ENCODE measurements around the gene GHITM.
"Not testable (repeated sequence)": the region's sequence is repeated elsewhere in the genome, so short reads cannot be mapped to it uniquely, and the experiment has no call there.

The GHITM gene

DNA sequence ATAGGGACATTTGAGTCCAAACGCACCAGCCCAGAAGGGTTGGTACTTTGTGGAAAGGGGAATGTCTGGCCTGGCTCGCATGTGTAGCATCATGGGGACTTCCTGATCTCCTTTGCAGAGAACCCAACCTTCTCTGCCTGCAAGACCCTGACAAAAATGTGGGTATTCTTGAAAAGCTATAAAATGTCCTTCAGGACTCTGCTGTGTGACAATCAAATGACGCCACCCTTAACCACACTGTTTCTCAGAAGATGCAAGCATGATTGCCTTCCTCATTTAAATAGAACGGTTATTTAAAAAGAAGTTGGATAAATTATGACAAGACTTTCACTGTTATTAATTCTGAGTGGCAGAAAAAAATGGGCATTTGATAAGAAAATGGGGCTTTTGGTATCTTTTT lies 19.2 kb downstream of the GHITM start:
- H3K4me3 Mint-ChIP-seq, result no peak overlapping the region
- DNase-seq (ENCODE audit: low spot score in 2 of 2) (no peak), ATAC-seq (ENCODE audit: low read depth) (no peak)
- peaks cover 7% of the 10 kb centered on the region for H3K36me3 Mint-ChIP-seq
- peaks cover 7% of the 10 kb centered on the region for H3K4me1 Mint-ChIP-seq
- H3K27me3 Mint-ChIP-seq, result peaks cover 1% of the 10 kb centered on the region
- H3K9me3 Mint-ChIP-seq, result no peaks in the 10 kb centered on the region
- H3K27ac Mint-ChIP-seq, result no peak overlapping the region

DNA sequence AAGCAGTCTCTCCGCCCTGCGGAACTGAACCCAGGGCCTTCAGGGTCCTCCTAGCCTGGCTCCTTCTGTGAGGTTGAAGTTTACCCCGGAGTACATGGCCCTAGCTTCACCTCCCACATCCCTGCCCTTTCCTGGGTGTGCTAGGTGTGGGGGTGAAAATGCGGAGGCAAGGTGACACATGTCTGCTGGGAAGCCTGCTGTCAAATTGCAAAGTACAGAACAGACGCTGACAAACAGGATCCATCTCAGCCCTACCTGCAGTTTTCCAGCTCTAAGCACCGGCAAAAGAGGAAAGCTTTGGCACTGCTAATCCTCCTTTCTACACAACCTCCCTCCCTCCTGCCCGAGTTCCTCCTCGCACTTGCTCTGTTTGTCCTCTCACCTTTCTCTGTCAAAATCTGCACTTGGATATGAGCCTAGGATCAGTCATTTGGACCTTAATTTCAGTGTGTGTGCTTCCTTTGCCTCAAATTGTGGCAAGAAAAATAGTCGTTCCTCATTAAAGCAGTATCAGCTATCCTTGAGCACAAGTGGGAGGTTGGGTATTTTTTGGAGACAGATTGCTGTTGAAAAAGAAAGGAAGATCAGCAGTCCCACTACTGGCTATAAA lies 19.9 kb downstream of the GHITM start:
- Mint-ChIP-seq H3K4me1 (peaks cover 7% of the 10 kb centered on the region), H3K27ac (no peak overlapping the region), H3K4me3 (no peak overlapping the region), H3K36me3 (peaks cover 4% of the 10 kb centered on the region), H3K27me3 (peaks cover 1% of the 10 kb centered on the region), H3K9me3 (no peaks in the 10 kb centered on the region)
- ATAC-seq (ENCODE audit: low read depth) (no peak), DNase-seq (ENCODE audit: low spot score in 2 of 2) (no peak)

- H3K27ac Mint-ChIP-seq, result no peak overlapping the region
- ATAC-seq (ENCODE audit: low read depth), result no peak
- no peak overlapping the region for H3K4me3 Mint-ChIP-seq
- no peaks in the 10 kb centered on the region for H3K9me3 Mint-ChIP-seq
- no peak for DNase-seq (ENCODE audit: low spot score in 2 of 2)
- peaks cover 7% of the 10 kb centered on the region for H3K4me1 Mint-ChIP-seq
- H3K36me3 Mint-ChIP-seq, result no peaks in the 10 kb centered on the region
- peaks cover 1% of the 10 kb centered on the region for H3K27me3 Mint-ChIP-seq
Observed at GRCh38 chr10:84160663-84161362, 21.5 kb downstream of the GHITM start.

GRCh38 chr10:84163996-84164395 lies 24.7 kb downstream of the GHITM start:
- Mint-ChIP-seq H3K9me3 (peaks cover 2% of the 10 kb centered on the region), H3K36me3 (peaks cover 2% of the 10 kb centered on the region), H3K27ac (no peak overlapping the region), H3K27me3 (peaks cover 1% of the 10 kb centered on the region), H3K4me1 (no peaks in the 10 kb centered on the region), H3K4me3 (no peak overlapping the region)
- ATAC-seq (ENCODE audit: low read depth), result no peak
- no peak for DNase-seq (ENCODE audit: low spot score in 2 of 2)

DNA sequence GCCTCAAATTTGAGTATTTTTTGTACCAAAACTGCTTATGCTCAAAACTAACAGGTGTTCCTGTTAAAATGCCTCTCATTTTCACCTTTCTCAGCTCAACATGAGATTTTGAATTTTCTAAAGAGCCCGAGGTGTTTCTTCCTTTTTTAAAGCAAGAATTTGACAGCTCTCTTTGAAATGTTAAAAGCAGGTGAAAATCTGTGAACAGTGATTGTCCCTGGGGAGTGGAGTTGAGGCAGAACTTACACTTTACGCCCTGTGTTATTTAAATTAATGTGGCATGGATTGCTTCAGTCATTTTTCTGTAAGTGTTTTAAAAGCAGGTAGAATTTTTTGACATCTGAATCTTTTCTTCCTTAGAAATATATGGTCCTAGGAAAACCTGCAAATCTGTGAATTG lies 25.1 kb downstream of the GHITM start:
- Mint-ChIP-seq H3K9me3 (peaks cover 2% of the 10 kb centered on the region), H3K4me3 (no peak overlapping the region), H3K27me3 (peaks cover 1% of the 10 kb centered on the region), H3K4me1 (no peaks in the 10 kb centered on the region), H3K27ac (no peak overlapping the region), H3K36me3 (peaks cover 2% of the 10 kb centered on the region)
- ATAC-seq (ENCODE audit: low read depth) (no peak), DNase-seq (ENCODE audit: low spot score in 2 of 2) (no peak)

DNA sequence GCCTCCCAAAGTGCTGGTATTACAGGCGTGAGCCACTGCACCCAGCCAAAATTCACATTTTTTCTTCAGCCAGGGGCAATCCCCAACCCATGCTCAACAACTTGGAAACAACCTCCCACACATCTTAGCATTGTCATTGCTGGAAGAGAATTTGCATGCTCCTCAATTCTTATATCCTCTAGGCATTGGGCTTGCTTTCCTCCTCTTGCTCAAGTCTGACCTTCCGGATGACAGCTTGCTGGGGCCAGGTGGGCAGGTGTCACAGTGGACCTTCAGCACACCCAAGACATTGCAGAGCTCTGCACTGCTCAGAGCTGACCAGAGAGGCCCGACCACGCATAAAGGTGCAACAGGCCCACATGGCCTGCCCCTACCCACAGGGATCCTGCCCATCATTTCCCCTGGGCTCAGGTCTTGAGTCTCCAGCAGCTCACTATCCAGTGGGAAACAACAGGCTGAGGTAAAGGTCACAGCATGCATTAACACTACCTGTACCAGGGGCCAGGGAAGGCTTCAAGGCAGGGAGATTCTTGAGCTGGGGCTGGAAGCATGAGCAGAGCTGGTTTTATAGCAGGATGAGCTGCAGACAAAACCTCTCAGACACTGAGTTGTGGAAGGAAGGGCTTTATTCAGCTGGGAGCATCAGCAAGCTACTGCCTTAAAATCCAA lies 27.4 kb downstream of the GHITM start:
- no peak for DNase-seq (ENCODE audit: low spot score in 2 of 2)
- no peak overlapping the region for H3K27ac Mint-ChIP-seq
- ATAC-seq (ENCODE audit: low read depth), result no peak
- peaks cover 4% of the 10 kb centered on the region for H3K9me3 Mint-ChIP-seq
- peaks cover 6% of the 10 kb centered on the region for H3K36me3 Mint-ChIP-seq
- peaks cover 4% of the 10 kb centered on the region for H3K4me1 Mint-ChIP-seq
- no peaks in the 10 kb centered on the region for H3K27me3 Mint-ChIP-seq
- H3K4me3 Mint-ChIP-seq, result no peak overlapping the region

- not testable (repeated sequence) for H3K9me3 Mint-ChIP-seq; H3K4me3 Mint-ChIP-seq; DNase-seq (ENCODE audit: low spot score in 2 of 2); H3K36me3 Mint-ChIP-seq; H3K27me3 Mint-ChIP-seq; H3K4me1 Mint-ChIP-seq; ATAC-seq (ENCODE audit: low read depth); H3K27ac Mint-ChIP-seq
Observed at GRCh38 chr10:84167289-84167653, 28.0 kb downstream of the GHITM start.

DNA sequence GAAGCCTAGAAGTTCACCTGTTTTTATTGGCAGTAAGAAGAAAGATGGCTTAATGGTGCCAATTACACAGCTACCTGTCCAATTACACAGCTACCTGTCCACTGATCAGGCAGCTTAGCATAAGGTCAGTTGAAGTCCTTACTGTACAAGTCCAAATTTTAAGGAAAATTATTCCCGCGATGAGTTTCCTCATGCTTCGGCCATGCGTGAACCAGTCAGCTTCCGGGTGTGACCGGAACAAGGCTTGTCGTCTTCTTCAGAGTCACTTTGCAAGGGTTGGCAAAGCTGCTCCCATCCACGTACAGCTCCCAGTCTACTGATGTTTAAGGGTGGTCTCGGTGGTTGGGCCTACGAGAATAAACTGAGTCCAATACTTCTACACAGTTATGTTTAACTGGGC lies 29.1 kb downstream of the GHITM start:
- ATAC-seq (ENCODE audit: low read depth); DNase-seq (ENCODE audit: low spot score in 2 of 2); H3K27me3 Mint-ChIP-seq; H3K9me3 Mint-ChIP-seq; H3K27ac Mint-ChIP-seq; H3K4me3 Mint-ChIP-seq; H3K36me3 Mint-ChIP-seq: not testable (repeated sequence)
- peaks cover 15% of the 10 kb centered on the region for H3K4me1 Mint-ChIP-seq

DNA sequence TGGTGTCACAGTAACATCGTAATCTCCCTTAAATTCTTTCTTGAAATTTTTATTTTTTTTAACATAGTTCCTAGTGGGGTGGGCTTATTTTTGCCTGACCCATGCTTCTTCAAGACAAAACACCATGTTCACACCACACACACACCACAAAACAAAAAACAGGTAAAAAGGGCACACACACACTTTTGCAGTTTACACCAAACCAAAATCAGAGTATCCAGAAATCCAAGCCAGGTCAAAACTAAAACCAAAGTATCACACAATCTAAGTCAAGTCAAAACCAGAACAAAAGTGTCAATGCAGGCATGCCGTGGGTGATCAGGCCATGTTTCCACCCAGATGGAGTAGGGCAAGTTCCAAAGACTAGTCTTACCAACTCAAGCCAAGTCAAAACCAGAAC lies 31.9 kb downstream of the GHITM start:
- DNase-seq (ENCODE audit: low spot score in 2 of 2); H3K4me3 Mint-ChIP-seq; ATAC-seq (ENCODE audit: low read depth); H3K27me3 Mint-ChIP-seq; H3K9me3 Mint-ChIP-seq; H3K36me3 Mint-ChIP-seq: not testable (repeated sequence)
- Mint-ChIP-seq H3K4me1 (peaks cover 15% of the 10 kb centered on the region), H3K27ac (peak overlapping the region; percentile 87)

DNA sequence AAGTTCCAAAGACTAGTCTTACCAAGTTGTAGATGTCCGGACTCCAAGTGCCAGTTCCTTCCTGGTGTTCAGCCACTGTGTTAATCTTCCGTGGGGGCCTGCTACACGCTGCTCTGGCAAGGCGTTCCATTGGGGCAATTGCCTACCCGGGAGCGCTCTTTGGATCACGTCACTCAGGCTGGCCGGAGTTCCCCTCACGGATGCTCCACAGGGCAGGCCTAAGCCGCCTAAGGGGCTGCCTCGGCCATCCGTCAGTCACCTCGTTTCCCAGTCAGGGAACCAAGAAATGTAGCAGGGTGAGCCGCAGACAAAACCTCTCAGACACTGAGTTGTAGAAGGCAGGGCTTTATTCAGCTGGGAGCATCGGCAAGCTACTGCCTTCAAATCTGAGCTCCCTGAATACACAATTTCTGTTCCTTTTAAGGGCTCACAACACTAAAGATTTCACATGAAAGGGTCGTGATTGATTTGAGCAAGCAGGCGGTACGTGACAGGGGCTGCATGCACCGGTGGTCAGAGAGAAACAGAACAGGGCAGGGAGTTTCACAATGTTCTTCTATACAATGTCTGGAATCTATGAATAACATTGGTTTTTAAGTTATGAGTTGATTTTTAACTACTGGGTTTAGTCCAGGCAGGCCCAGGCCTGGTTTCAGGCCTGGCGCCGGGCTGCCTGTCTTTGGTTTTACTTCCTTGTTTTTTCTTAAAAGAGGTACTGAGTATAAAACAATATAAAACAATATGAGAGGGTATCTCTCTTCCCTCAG lies 32.6 kb downstream of the GHITM start:
- DNase-seq (ENCODE audit: low spot score in 2 of 2); H3K36me3 Mint-ChIP-seq; H3K9me3 Mint-ChIP-seq; H3K27me3 Mint-ChIP-seq; H3K4me3 Mint-ChIP-seq: not testable (repeated sequence)
- peak; percentile 37 for ATAC-seq (ENCODE audit: low read depth)
- peaks cover 18% of the 10 kb centered on the region for H3K4me1 Mint-ChIP-seq
- H3K27ac Mint-ChIP-seq, result peak overlapping the region; percentile 87

- Mint-ChIP-seq H3K36me3 (peaks cover 7% of the 10 kb centered on the region), H3K27ac (peak overlapping the region; percentile 87), H3K4me1 (peaks cover 19% of the 10 kb centered on the region), H3K4me3 (no peak overlapping the region), H3K9me3 (peaks cover 2% of the 10 kb centered on the region), H3K27me3 (no peaks in the 10 kb centered on the region)
- ATAC-seq (ENCODE audit: low read depth) (peak; percentile 35), DNase-seq (ENCODE audit: low spot score in 2 of 2) (no peak)
Observed at GRCh38 chr10:84172467-84173356, 33.4 kb downstream of the GHITM start.

GRCh38 chr10:84173501-84173929 lies 34.2 kb downstream of the GHITM start, which contains the start of gene GPR15LG:
Gene GPR15LG, plus strand, starts transcription at chr10:84173801. Its CDS starts 51 bp downstream, at chr10:84173852.
- H3K27me3 Mint-ChIP-seq, result no peaks in the 10 kb centered on the region
- H3K36me3 Mint-ChIP-seq, result peaks cover 7% of the 10 kb centered on the region
- H3K4me3 Mint-ChIP-seq, result no peak within 1 kb of the TSS
- H3K4me1 Mint-ChIP-seq, result peaks cover 19% of the 10 kb centered on the region
- peaks cover 2% of the 10 kb centered on the region for H3K9me3 Mint-ChIP-seq
- ATAC-seq (ENCODE audit: low read depth), result no peak
- H3K27ac Mint-ChIP-seq, result peak within 1 kb of the TSS; percentile 87
- DNase-seq (ENCODE audit: low spot score in 2 of 2), result no peak

GRCh38 chr10:84175436-84175835 lies 36.1 kb downstream of the GHITM start:
- no peak for ATAC-seq (ENCODE audit: low read depth)
- Mint-ChIP-seq H3K27ac (no peak overlapping the region), H3K4me1 (peaks cover 19% of the 10 kb centered on the region), H3K4me3 (no peak overlapping the region), H3K27me3 (no peaks in the 10 kb centered on the region), H3K9me3 (peaks cover 2% of the 10 kb centered on the region), H3K36me3 (peaks cover 7% of the 10 kb centered on the region)
- no peak for DNase-seq (ENCODE audit: low spot score in 2 of 2)
